Tibial artery (tissue), 4 donors: Measurements from ENCODE around the gene DOCK10.

Experiments
- DNase-seq, 2 donors: peaks; one replicate each; pipeline ENCODE4 v3.0.0-alpha.2; 2019
- H3K27ac ChIP-seq, 2 donors: fragments of 200-600 bp; sonication (generic) in 1 of 2; 1 replicate in 1 of 2; 2 replicates in 1 of 2; pipeline ENCODE4 v1.5.1; 2018 to 2019; ENCODE audit warnings: mild to moderate bottlenecking in 1 of 2
- H3K27me3 ChIP-seq, 2 donors: fragments of 200-600 bp; sonication (generic) in 1 of 2; one replicate each; pipeline versions ENCODE4 v1.5.1 to v1.6.0; 2016 to 2019
- H3K36me3 ChIP-seq, 3 donors: fragments of 200-600 bp; sonication (generic) in 2 of 3; one replicate each; pipeline ENCODE4 v1.5.1; 2016 to 2019; ENCODE audit warnings: mild to moderate bottlenecking in 2 of 3
- H3K4me1 ChIP-seq, 4 donors: fragments of 200-600 bp; sonication (generic) in 2 of 4; 1 replicate in 3 of 4; 2 replicates in 1 of 4; pipeline ENCODE4 v1.5.1; 2016 to 2019
- H3K4me3 ChIP-seq, 2 donors: fragments of 200-600 bp; sonication (generic) in 1 of 2; 1 replicate in 1 of 2; 2 replicates in 1 of 2; pipeline ENCODE4 v1.5.1; 2018 to 2019; ENCODE audit warnings: mild to moderate bottlenecking in 2 of 2
- H3K9me3 ChIP-seq, 3 donors: fragments of 200-600 bp; sonication (generic) in 1 of 3; one replicate each; pipeline ENCODE4 v1.5.1; 2016 to 2019
- intact Hi-C: fragments of 100-400 bp; cut with DNase I; formaldehyde crosslinking; loops from one replicate; pipeline ENCODE4 v1.15.0; 2023; ENCODE audit warnings: low total_unique reads
- TF ChIP-seq, protein P1 (sequence below), 2 experiments: fragments of 200-600 bp in 1 of 2; fragments of 450-650 bp in 1 of 2; IDR thresholded peaks; one replicate each; pipeline ENCODE4 v1.5.1; 2017 to 2019; ENCODE audit warnings: antibody characterized with exemption in 2 of 2, mild to moderate bottlenecking in 1 of 2, moderate library complexity in 1 of 2

DOCK10 gene

DNA sequence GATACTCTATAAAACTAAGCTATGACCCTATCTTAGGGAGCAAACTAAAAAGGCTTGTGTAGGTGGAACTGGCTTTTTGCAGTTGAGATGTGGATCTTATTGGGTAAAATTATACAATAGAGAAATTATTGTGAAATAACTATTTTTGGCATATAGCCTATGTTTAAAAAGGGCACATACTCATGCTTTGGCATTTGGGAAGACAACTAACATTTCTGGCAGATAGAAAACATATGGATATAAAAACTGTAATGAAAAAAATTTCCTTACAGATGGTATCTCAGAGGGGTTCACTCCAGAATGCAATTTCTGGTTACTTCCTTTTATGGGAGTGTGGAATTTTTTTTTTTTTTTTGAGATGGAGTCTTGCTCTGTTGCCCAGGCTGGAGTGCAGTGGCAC, 206.0 kb downstream of the DOCK10 start:
- Histone ChIP-seq H3K27ac (no peak overlapping the region), H3K9me3 (no peaks in the 10 kb centered on the region), H3K4me1 (peaks cover 0 to 4% (median 0%) of the 10 kb centered on the region in 4 donors), H3K36me3 (peaks cover 51 to 71% (median 64%) of the 10 kb centered on the region in 3 donors), H3K4me3 (no peak overlapping the region), H3K27me3 (no peaks in the 10 kb centered on the region)
- DNase-seq = no peak
- TF ChIP-seq, protein P1, sequence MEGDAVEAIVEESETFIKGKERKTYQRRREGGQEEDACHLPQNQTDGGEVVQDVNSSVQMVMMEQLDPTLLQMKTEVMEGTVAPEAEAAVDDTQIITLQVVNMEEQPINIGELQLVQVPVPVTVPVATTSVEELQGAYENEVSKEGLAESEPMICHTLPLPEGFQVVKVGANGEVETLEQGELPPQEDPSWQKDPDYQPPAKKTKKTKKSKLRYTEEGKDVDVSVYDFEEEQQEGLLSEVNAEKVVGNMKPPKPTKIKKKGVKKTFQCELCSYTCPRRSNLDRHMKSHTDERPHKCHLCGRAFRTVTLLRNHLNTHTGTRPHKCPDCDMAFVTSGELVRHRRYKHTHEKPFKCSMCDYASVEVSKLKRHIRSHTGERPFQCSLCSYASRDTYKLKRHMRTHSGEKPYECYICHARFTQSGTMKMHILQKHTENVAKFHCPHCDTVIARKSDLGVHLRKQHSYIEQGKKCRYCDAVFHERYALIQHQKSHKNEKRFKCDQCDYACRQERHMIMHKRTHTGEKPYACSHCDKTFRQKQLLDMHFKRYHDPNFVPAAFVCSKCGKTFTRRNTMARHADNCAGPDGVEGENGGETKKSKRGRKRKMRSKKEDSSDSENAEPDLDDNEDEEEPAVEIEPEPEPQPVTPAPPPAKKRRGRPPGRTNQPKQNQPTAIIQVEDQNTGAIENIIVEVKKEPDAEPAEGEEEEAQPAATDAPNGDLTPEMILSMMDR (IDR thresholded peaks at IDR 0.05) = no peak
- intact Hi-C loops = no loop called here

DNA sequence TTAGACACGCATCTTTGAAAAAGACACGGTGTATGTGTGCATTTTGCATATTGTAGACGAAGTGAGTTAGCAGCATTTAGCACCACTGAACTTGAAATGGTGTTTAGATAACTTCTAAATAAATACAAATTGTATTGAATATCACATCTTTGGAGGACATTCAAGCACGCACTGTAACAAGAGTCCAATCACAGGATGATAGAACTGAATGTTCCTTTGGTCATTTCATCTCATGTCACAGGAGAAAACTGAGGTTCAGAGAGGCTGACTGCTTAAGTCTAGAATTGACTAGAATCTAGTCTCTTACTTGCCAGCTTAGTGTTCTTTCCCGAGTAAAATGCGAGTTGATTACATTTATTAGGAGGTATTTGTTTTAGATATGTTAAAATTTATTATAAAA, 206.9 kb downstream of the DOCK10 start:
- H3K4me3 ChIP-seq = no peak overlapping the region
- intact Hi-C loops = no loop called here
- no peak overlapping the region for H3K27ac ChIP-seq
- peaks cover 0 to 4% (median 0%) of the 10 kb centered on the region in 4 donors for H3K4me1 ChIP-seq
- no peaks in the 10 kb centered on the region for H3K27me3 ChIP-seq
- H3K36me3 ChIP-seq = peaks cover 46 to 71% (median 69%) of the 10 kb centered on the region in 3 donors
- no peaks in the 10 kb centered on the region for H3K9me3 ChIP-seq
- DNase-seq = no peak
- TF ChIP-seq, protein P1 (IDR thresholded peaks at IDR 0.05) = no peak

GRCh38 chr2:224833986-224834385, 208.3 kb downstream of the DOCK10 start:
- no peak for DNase-seq
- intact Hi-C loops = no loop called here

DNA sequence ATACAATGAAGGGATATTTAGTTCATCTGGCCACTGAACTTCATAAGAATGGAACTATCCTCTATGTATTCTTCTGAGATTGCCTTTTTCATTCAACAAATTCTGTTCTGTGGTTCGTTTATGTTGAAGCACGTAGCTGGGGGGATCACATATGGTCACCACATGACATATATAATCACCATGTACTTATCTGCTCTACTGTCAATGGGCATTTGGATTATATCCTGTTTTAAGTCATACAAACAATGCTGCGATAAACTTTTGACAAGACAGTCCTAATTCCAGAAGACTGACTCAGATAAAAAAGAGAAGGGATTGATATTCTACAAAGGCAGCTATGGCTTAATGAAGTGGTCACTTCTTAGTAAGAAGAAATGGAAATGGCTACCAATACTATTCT, 210.1 kb downstream of the DOCK10 start:
- no peak for DNase-seq
- H3K27ac ChIP-seq = no peak overlapping the region
- no peaks in the 10 kb centered on the region for H3K9me3 ChIP-seq
- no peaks in the 10 kb centered on the region for H3K4me1 ChIP-seq
- no peaks in the 10 kb centered on the region for H3K27me3 ChIP-seq
- H3K4me3 ChIP-seq = no peak overlapping the region
- peaks cover 62 to 83% (median 82%) of the 10 kb centered on the region in 3 donors for H3K36me3 ChIP-seq
- TF ChIP-seq, protein P1 (IDR thresholded peaks at IDR 0.05) = no peak
- intact Hi-C loops = no loop called here

More at GRCh38 chr2:224833986-224834385, 208.3 kb downstream of the DOCK10 start:
- Histone ChIP-seq H3K27me3 (no peaks in the 10 kb centered on the region), H3K9me3 (no peaks in the 10 kb centered on the region), H3K36me3 (peaks cover 51 to 75% (median 70%) of the 10 kb centered on the region in 3 donors), H3K4me3 (no peak overlapping the region), H3K27ac (no peak overlapping the region), H3K4me1 (peaks cover 0 to 4% (median 0%) of the 10 kb centered on the region in 4 donors)
- TF ChIP-seq, protein P1 (IDR thresholded peaks at IDR 0.05) = no peak

- intact Hi-C loops = no loop called here
- DNase-seq = no peak
- H3K36me3 ChIP-seq = peaks cover 58 to 87% (median 80%) of the 10 kb centered on the region in 3 donors
These were observed 210.7 kb downstream of the DOCK10 start for GRCh38 chr2:224831530-224831929.

More at GRCh38 chr2:224831530-224831929, 210.7 kb downstream of the DOCK10 start:
- H3K4me3 ChIP-seq = no peak overlapping the region
- no peaks in the 10 kb centered on the region for H3K4me1 ChIP-seq
- H3K27ac ChIP-seq = no peak overlapping the region
- H3K9me3 ChIP-seq = no peaks in the 10 kb centered on the region
- H3K27me3 ChIP-seq = no peaks in the 10 kb centered on the region
- TF ChIP-seq, protein P1 (IDR thresholded peaks at IDR 0.05) = no peak
